Tibial artery (tissue), 4 donors: Measurements from ENCODE around the gene KLHL14.
"Not testable (repeated sequence)": the region's sequence is repeated elsewhere in the genome, so short reads cannot be mapped to it uniquely, and the experiment has no call there.

Experiments used
- DNase-seq, 2 donors: peaks; one replicate each; pipeline ENCODE4 v3.0.0-alpha.2; 2019
- H3K27ac ChIP-seq, 2 donors: fragments of 200-600 bp; sonication (generic) in 1 of 2; 1 replicate in 1 of 2; 2 replicates in 1 of 2; pipeline ENCODE4 v1.5.1; 2018 to 2019; ENCODE audit warnings: mild to moderate bottlenecking in 1 of 2
- H3K27me3 ChIP-seq, 2 donors: fragments of 200-600 bp; sonication (generic) in 1 of 2; one replicate each; pipeline versions ENCODE4 v1.5.1 to v1.6.0; 2016 to 2019
- H3K36me3 ChIP-seq, 3 donors: fragments of 200-600 bp; sonication (generic) in 2 of 3; one replicate each; pipeline ENCODE4 v1.5.1; 2016 to 2019; ENCODE audit warnings: mild to moderate bottlenecking in 2 of 3
- H3K4me1 ChIP-seq, 4 donors: fragments of 200-600 bp; sonication (generic) in 2 of 4; 1 replicate in 3 of 4; 2 replicates in 1 of 4; pipeline ENCODE4 v1.5.1; 2016 to 2019
- H3K4me3 ChIP-seq, 2 donors: fragments of 200-600 bp; sonication (generic) in 1 of 2; 1 replicate in 1 of 2; 2 replicates in 1 of 2; pipeline ENCODE4 v1.5.1; 2018 to 2019; ENCODE audit warnings: mild to moderate bottlenecking in 2 of 2
- H3K9me3 ChIP-seq, 3 donors: fragments of 200-600 bp; sonication (generic) in 1 of 3; one replicate each; pipeline ENCODE4 v1.5.1; 2016 to 2019
- CTCF ChIP-seq, 2 experiments: fragments of 200-600 bp in 1 of 2; fragments of 450-650 bp in 1 of 2; IDR thresholded peaks; one replicate each; pipeline ENCODE4 v1.5.1; 2017 to 2019; ENCODE audit warnings: antibody characterized with exemption in 2 of 2, mild to moderate bottlenecking in 1 of 2, moderate library complexity in 1 of 2
- intact Hi-C: fragments of 100-400 bp; cut with DNase I; formaldehyde crosslinking; loops from one replicate; pipeline ENCODE4 v1.15.0; 2023; ENCODE audit warnings: low total_unique reads

KLHL14 gene

GRCh38 chr18:32668956-32669355, 103.9 kb downstream of the KLHL14 start:
- no peak for TF ChIP-seq CTCF (IDR thresholded peaks at IDR 0.05)
- Histone ChIP-seq H3K27ac (no peak overlapping the region), H3K27me3 (no peaks in the 10 kb centered on the region), H3K4me3 (no peak overlapping the region), H3K9me3 (no peaks in the 10 kb centered on the region), H3K4me1 (no peaks in the 10 kb centered on the region), H3K36me3 (no peaks in the 10 kb centered on the region)
- no peak for DNase-seq
- intact Hi-C loops: no loop called here

GRCh38 chr18:32661486-32662299, 111.1 kb downstream of the KLHL14 start:
- H3K4me1 ChIP-seq: no peaks in the 10 kb centered on the region
- no peak overlapping the region for H3K4me3 ChIP-seq
- no peak for TF ChIP-seq CTCF (IDR thresholded peaks at IDR 0.05)
- no peak for DNase-seq
- no peaks in the 10 kb centered on the region for H3K36me3 ChIP-seq
- intact Hi-C loops: no loop called here
- H3K27me3 ChIP-seq: no peaks in the 10 kb centered on the region
- no peak overlapping the region for H3K27ac ChIP-seq
- no peaks in the 10 kb centered on the region for H3K9me3 ChIP-seq

GRCh38 chr18:32654507-32654906, 118.3 kb downstream of the KLHL14 start:
- H3K27me3 ChIP-seq, DNase-seq, H3K36me3 ChIP-seq, H3K9me3 ChIP-seq, H3K4me1 ChIP-seq, H3K4me3 ChIP-seq, H3K27ac ChIP-seq, intact Hi-C loops: not testable (repeated sequence)

GRCh38 chr18:32637659-32638058, 135.2 kb downstream of the KLHL14 start:
- DNase-seq, H3K4me1 ChIP-seq, intact Hi-C loops: not testable (repeated sequence)

GRCh38 chr18:32637226-32637625, 135.6 kb downstream of the KLHL14 start:
- DNase-seq: no peak
- intact Hi-C loops: no loop called here
- Histone ChIP-seq H3K9me3 (no peaks in the 10 kb centered on the region), H3K4me1 (no peaks in the 10 kb centered on the region), H3K36me3 (no peaks in the 10 kb centered on the region), H3K27ac (no peak overlapping the region), H3K4me3 (no peak overlapping the region), H3K27me3 (no peaks in the 10 kb centered on the region)
- no peak for TF ChIP-seq CTCF (IDR thresholded peaks at IDR 0.05)

More at GRCh38 chr18:32637659-32638058, 135.2 kb downstream of the KLHL14 start:
- H3K27me3 ChIP-seq, H3K9me3 ChIP-seq, H3K4me3 ChIP-seq, H3K27ac ChIP-seq, H3K36me3 ChIP-seq: not testable (repeated sequence)

GRCh38 chr18:32634876-32635431, 137.9 kb downstream of the KLHL14 start:
- no peaks in the 10 kb centered on the region for H3K27me3 ChIP-seq
- no peaks in the 10 kb centered on the region for H3K36me3 ChIP-seq
- intact Hi-C loops: no loop called here
- no peak for DNase-seq
- no peaks in the 10 kb centered on the region for H3K4me1 ChIP-seq
- TF ChIP-seq CTCF (IDR thresholded peaks at IDR 0.05): no peak
- no peak overlapping the region for H3K4me3 ChIP-seq
- H3K9me3 ChIP-seq: no peaks in the 10 kb centered on the region
- H3K27ac ChIP-seq: no peak overlapping the region
